ENCODE results near the gene RTN4R. TPM values are rescaled to one million over a fixed set of nuclear protein-coding genes. Genes with fewer than 3 reads are reported as not detected.
"Not testable (repeated sequence)": the region's sequence is repeated elsewhere in the genome, so short reads cannot be mapped to it uniquely, and the experiment has no call there.

RTN4R gene
- total and polyA plus RNA-seq, 2 of the 13 experiments (the other 11 are each of a cell fraction or from before 2014, with no cell fraction given) = 0.22 to 0.77 TPM

DNA sequence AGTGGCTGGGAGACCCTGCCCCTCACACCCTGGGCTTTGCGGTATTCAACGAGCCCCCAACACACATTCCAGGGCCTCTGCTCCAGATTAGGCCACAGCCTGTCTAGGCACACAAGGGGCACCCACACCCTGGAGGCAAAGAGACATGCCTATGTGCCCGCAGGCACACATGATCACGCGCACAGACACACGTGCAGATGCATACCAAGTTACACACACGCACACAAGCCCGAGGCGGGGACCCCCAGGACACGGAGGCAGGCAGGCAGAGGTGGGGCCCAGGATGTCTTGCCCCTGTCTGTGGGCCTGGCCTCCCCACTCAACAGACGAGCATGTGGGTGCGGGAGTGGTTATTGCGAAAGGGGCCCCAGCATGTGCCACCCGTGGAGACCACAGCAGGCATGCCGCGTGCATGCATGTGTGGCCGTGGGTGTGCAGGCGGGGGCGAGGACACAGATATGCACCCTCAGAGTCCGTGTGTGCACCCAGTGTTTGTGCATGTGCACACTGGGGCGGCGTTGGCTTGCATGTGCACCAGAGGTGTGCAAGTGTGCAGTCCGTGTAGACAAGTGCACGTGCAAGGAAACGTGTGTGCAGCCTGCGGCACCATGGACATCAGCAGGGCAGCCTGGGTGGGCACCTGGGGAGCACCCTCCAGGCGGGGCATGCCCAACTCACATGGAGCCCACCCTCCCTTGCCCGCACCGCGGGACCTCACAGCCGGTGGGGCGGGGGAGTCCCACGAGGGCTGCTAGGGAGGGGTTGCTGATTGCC, 1.3 kb downstream of the RTN4R start:
- FAIRE-seq; BruUV-seq (replicated peaks); H3K4me3 ChIP-seq (replicated peaks in 1 of 3; ENCODE audit: insufficient read depth in 1 of 3, low read depth in 2 of 3, low read length in 3 of 3); H3K9ac ChIP-seq (ENCODE audit: insufficient read depth, low read depth, low read length); POLR2A ChIA-PET; ATAC-seq; CTCF ChIA-PET (ENCODE audit: low intra/inter-chr PET ratio, low total read pairs); in situ Hi-C loops (cut with HindIII; ENCODE audit: extremely low pct_ligation_motif_present, low pct_unique_long_range_greater_than_20kb); H3K79me2 ChIP-seq (ENCODE audit: insufficient read depth, low read length); H3K36me3 ChIP-seq (replicated peaks in 1 of 2; ENCODE audit: control insufficient read depth in 1 of 2, insufficient read depth in 2 of 2, low read length in 2 of 2); DNase-seq (ENCODE audit: low spot score); H4K20me1 ChIP-seq (ENCODE audit: insufficient read depth, low read length); H3K9me3 ChIP-seq (ENCODE audit: low read length); H2AFZ ChIP-seq (ENCODE audit: low read length); H3K27ac ChIP-seq (ENCODE audit: extremely low read length, insufficient read depth, low read length): not testable (repeated sequence)
- Histone ChIP-seq H3K4me1 (ENCODE audit: insufficient read depth, low read length) (peaks cover 18% of the 10 kb centered on the region), H3K4me2 (ENCODE audit: low read depth, low read length) (0 out of 2 replicates have a peak overlapping the region, but pooled peaks have one; percentile 14), H3K27me3 (ENCODE audit: control insufficient read depth in 1 of 2, insufficient read depth in 2 of 2, low read length in 2 of 2) (peaks cover 9 to 55% of the 10 kb centered on the region in 2 experiments)
- intact Hi-C loops (cut with micrococcal nuclease; ENCODE audit: unreplicated experiment) = loop anchor here (10.0 kb wide), 1 partner anchor 922 kb away; no protein-coding TSS in a partner anchor
- 80% methylated on average over 1 of the region's 33 CpGs for WGBS (ENCODE audit: low lambda C conversion rate)
- peak; percentile 50; the same call in 1 of the 2 replicates for TF ChIP-seq BHLHE40 (IDR thresholded peaks at IDR 0.05; ENCODE audit: low read length)
- peak; percentile 52; the same call in 1 of the 2 replicates for TF ChIP-seq HNRNPL (IDR thresholded peaks at IDR 0.05; ENCODE audit: low read depth, low read length)

DNA sequence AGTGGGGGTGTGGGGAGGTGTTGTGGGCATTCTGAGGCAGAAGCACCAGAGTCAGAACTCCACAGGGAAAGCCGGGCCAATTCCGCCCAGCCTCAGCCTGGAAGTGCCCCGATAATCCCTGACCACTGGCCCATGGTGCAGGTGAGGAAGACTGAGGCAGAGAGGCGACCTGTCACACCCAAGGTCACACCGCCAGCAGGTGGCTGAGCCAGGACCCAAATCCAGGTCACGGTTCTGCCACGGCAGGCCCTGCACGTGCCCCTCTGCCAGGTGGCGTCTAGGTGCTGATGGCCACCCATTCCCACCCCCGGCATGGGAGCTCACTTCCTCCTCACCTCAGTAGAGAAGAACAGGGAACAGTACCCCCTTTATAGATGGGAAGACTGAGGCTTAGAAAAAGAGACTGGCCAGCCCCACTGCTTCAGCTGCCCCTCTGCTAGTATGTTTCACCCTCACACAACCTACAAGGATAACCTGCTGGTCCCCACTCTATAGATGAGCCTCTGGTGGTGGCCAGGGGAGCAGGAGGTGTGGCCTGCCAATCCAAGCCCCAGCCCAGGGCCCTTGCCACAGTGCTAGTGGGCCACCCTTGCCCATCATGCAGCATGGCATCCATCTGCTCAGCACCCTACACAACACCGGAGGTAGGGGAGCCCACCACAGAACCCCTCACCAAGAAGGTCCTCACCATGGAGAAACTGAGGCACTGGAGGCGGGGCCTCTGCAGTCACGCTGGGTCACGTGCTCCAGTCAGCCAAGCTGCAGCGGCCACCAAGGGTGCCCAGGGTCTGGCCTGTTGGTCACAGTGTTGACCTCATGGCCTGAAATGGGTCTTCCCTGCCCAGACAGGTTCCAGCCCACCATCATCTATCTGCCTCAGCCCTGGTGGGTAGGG, 2.1 kb downstream of the RTN4R start:
- in situ Hi-C loops (cut with HindIII; ENCODE audit: extremely low pct_ligation_motif_present, low pct_unique_long_range_greater_than_20kb); BruUV-seq (replicated peaks); H2AFZ ChIP-seq (ENCODE audit: low read length); H4K20me1 ChIP-seq (ENCODE audit: insufficient read depth, low read length); POLR2A ChIA-PET; H3K9ac ChIP-seq (ENCODE audit: insufficient read depth, low read depth, low read length); H3K4me3 ChIP-seq (replicated peaks in 1 of 3; ENCODE audit: insufficient read depth in 1 of 3, low read depth in 2 of 3, low read length in 3 of 3); H3K79me2 ChIP-seq (ENCODE audit: insufficient read depth, low read length); ATAC-seq; H3K9me3 ChIP-seq (ENCODE audit: low read length); FAIRE-seq; CTCF ChIA-PET (ENCODE audit: low intra/inter-chr PET ratio, low total read pairs); DNase-seq (ENCODE audit: low spot score); H3K36me3 ChIP-seq (replicated peaks in 1 of 2; ENCODE audit: control insufficient read depth in 1 of 2, insufficient read depth in 2 of 2, low read length in 2 of 2); H3K27ac ChIP-seq (ENCODE audit: extremely low read length, insufficient read depth, low read length); H3K4me2 ChIP-seq (ENCODE audit: low read depth, low read length): not testable (repeated sequence)
- Histone ChIP-seq H3K27me3 (ENCODE audit: control insufficient read depth in 1 of 2, insufficient read depth in 2 of 2, low read length in 2 of 2) (peaks cover 5 to 55% of the 10 kb centered on the region in 2 experiments; a peak in 4 of 5 replicates), H3K4me1 (ENCODE audit: insufficient read depth, low read length) (peaks cover 18% of the 10 kb centered on the region)
- 29% methylated on average over 3 of the region's 15 CpGs for WGBS (ENCODE audit: low lambda C conversion rate)
- peak; percentile 42; the same call in 1 of the 2 replicates for TF ChIP-seq ZNF629 (CRISPR knock-in tag; conservative IDR thresholded peaks at IDR 0.05)
- intact Hi-C loops (cut with micrococcal nuclease; ENCODE audit: unreplicated experiment) = loop anchor here (10.0 kb wide), 1 partner anchor 921 kb away; no protein-coding TSS in a partner anchor

Measured in HepG2 (cell line).